NCI-H2081 treated with DMSO at 0.1 percent for 48 hours (cell line): ENCODE results near the gene DHX35.
A peak's percentile ranks its signal among the peaks of the same experiment; 100 is the strongest.

ENCODE experiments used
- DNase-seq: peaks from one replicate; lab custom pipeline; 2025; lab: John Stamatoyannopoulos, UW

Gene DHX35

GRCh38 chr20:38962044-38962927, at the start of gene DHX35:
TSS of gene DHX35 (plus strand) at chr20:38962344. CDS start at chr20:38962368, 24 bp downstream.
- DNase-seq = peak; percentile 91

- no peak for DNase-seq
Observed at GRCh38 chr20:38915355-38915754, 46.8 kb upstream of the DHX35 start.

- no peak for DNase-seq
Observed at GRCh38 chr20:38917657-38918056, 44.5 kb upstream of the DHX35 start.

GRCh38 chr20:38918172-38918571, 44.0 kb upstream of the DHX35 start:
- no peak for DNase-seq

- DNase-seq = no peak
Observed at GRCh38 chr20:38919683-38920082, 42.5 kb upstream of the DHX35 start.

- DNase-seq = no peak
Observed at GRCh38 chr20:38920411-38920810, 41.7 kb upstream of the DHX35 start.

GRCh38 chr20:38920851-38921250, 41.3 kb upstream of the DHX35 start:
- DNase-seq = no peak

GRCh38 chr20:38924718-38925117, 37.4 kb upstream of the DHX35 start:
- DNase-seq = no peak

GRCh38 chr20:38926142-38926933, 35.8 kb upstream of the DHX35 start, which contains the start of gene FAM83D:
TSS of gene FAM83D (plus strand) at chr20:38926417. CDS start at chr20:38926443, 26 bp downstream.
- DNase-seq = peak; percentile 85

- no peak for DNase-seq
Observed at GRCh38 chr20:38926934-38927616, 35.1 kb upstream of the DHX35 start.

GRCh38 chr20:38927902-38928578, 34.1 kb upstream of the DHX35 start:
- DNase-seq = no peak

- DNase-seq = no peak
Observed at GRCh38 chr20:38930242-38930569, 31.9 kb upstream of the DHX35 start.

GRCh38 chr20:38931984-38932383, 30.2 kb upstream of the DHX35 start:
- DNase-seq = no peak

- no peak for DNase-seq
Observed at GRCh38 chr20:38932457-38933120, 29.6 kb upstream of the DHX35 start.

- DNase-seq = no peak
Observed at GRCh38 chr20:38934530-38934929, 27.6 kb upstream of the DHX35 start.

- no peak for DNase-seq
Observed at GRCh38 chr20:38935285-38935684, 26.9 kb upstream of the DHX35 start.

- no peak for DNase-seq
Observed at GRCh38 chr20:38935967-38936407, 26.2 kb upstream of the DHX35 start.

- no peak for DNase-seq
Observed at GRCh38 chr20:38937000-38937399, 25.1 kb upstream of the DHX35 start.

- DNase-seq = no peak
Observed at GRCh38 chr20:38937978-38938473, 24.1 kb upstream of the DHX35 start.

- DNase-seq = no peak
Observed at GRCh38 chr20:38939686-38940085, 22.5 kb upstream of the DHX35 start.

GRCh38 chr20:38940644-38941043, 21.5 kb upstream of the DHX35 start:
- no peak for DNase-seq
